Measurements from ENCODE around the gene BNIP3. TPM values are rescaled to one million over a fixed set of nuclear protein-coding genes. Genes with fewer than 3 reads are reported as not detected.

BNIP3 gene
- total and polyA plus RNA-seq, 2 of the 13 experiments (the other 11 are each of a cell fraction or from before 2014, with no cell fraction given) = 73.7 to 223 TPM

- ChIA-PET POLR2A (no interaction called here), CTCF (ENCODE audit: low intra/inter-chr PET ratio, low total read pairs) (interaction anchor here (1.4 kb wide), 1 partner anchor 58 kb away, joined by 8 read pairs; no protein-coding TSS in a partner anchor)
- DNase-seq (ENCODE audit: low spot score) = peak; percentile 15
- in situ Hi-C loops (cut with HindIII; ENCODE audit: extremely low pct_ligation_motif_present, low pct_unique_long_range_greater_than_20kb) = no loop called here
- ATAC-seq = peak; percentile 96
- FAIRE-seq = no peak
- Histone ChIP-seq H4K20me1 (ENCODE audit: insufficient read depth, low read length) (no peaks in the 10 kb centered on the region; the same call in 1 of the 2 replicates), H3K27me3 (ENCODE audit: control insufficient read depth in 1 of 2, insufficient read depth in 2 of 2, low read length in 2 of 2) (no peaks in the 10 kb centered on the region), H2AFZ (ENCODE audit: low read length) (no peak overlapping the region), H3K4me3 (replicated peaks in 1 of 3; ENCODE audit: insufficient read depth in 1 of 3, low read depth in 2 of 3, low read length in 3 of 3) (no peak overlapping the region), H3K4me2 (ENCODE audit: low read depth, low read length) (no peak overlapping the region), H3K36me3 (replicated peaks in 1 of 2; ENCODE audit: control insufficient read depth in 1 of 2, insufficient read depth in 2 of 2, low read length in 2 of 2) (peaks cover 23 to 77% of the 10 kb centered on the region in 2 experiments), H3K9me3 (ENCODE audit: low read length) (no peaks in the 10 kb centered on the region), H3K4me1 (ENCODE audit: insufficient read depth, low read length) (peaks cover 1% of the 10 kb centered on the region), H3K9ac (ENCODE audit: insufficient read depth, low read depth, low read length) (no peak overlapping the region), H3K27ac (ENCODE audit: extremely low read length, insufficient read depth, low read length) (no peak overlapping the region), H3K79me2 (ENCODE audit: insufficient read depth, low read length) (peaks cover 3% of the 10 kb centered on the region)
- TF ChIP-seq MAF1 (CRISPR knock-in tag; IDR thresholded peaks at IDR 0.05; ENCODE audit: borderline replicate concordance) = no peak
- TF ChIP-seq STAG1 (CRISPR knock-in tag; IDR thresholded peaks at IDR 0.05) = peak; percentile 59
- TF ChIP-seq SSRP1 (CRISPR knock-in tag; IDR thresholded peaks at IDR 0.05) = no peak
- 0 out of 2 replicates have a peak, but pooled peaks have one; percentile 18 for TF ChIP-seq ZNF687 (CRISPR knock-in tag; IDR thresholded peaks at IDR 0.05)
- peak; percentile 59 for TF ChIP-seq CTCF (CRISPR knock-in tag; IDR thresholded peaks at IDR 0.05)
- TF ChIP-seq ZNF672 (CRISPR knock-in tag; IDR thresholded peaks at IDR 0.05) = no peak
- TF ChIP-seq RAD21 (CRISPR knock-in tag; IDR thresholded peaks at IDR 0.05) = 0 out of 2 replicates have a peak, but pooled peaks have one; percentile 34
- TF ChIP-seq CENPT (CRISPR knock-in tag; IDR thresholded peaks at IDR 0.05; ENCODE audit: low read depth) = no peak
- TF ChIP-seq RBFOX2 (IDR thresholded peaks at IDR 0.05; ENCODE audit: low read depth, low read length) = no peak
- TF ChIP-seq SMC3 (IDR thresholded peaks at IDR 0.05; ENCODE audit: low read length) = 0 out of 2 replicates have a peak, but pooled peaks have one; percentile 11
- TF ChIP-seq CREB1 (IDR thresholded peaks at IDR 0.05) = no peak
- no peak for TF ChIP-seq CREB1 (CRISPR knock-in tag; IDR thresholded peaks at IDR 0.05)
- TF ChIP-seq ZSCAN25 (CRISPR knock-in tag; IDR thresholded peaks at IDR 0.05) = peak; percentile 74; the same call in 1 of the 2 replicates
- peak; percentile 44; the same call in 1 of the 2 replicates for TF ChIP-seq TFAP4 (IDR thresholded peaks at IDR 0.05; ENCODE audit: borderline replicate concordance, low read depth)
- BruUV-seq (replicated peaks) = no TSS peak
- intact Hi-C loops (cut with micrococcal nuclease; ENCODE audit: unreplicated experiment) = loop anchor here (1.0 kb wide), 1 partner anchor 58 kb away; no protein-coding TSS in a partner anchor
- WGBS (ENCODE audit: low lambda C conversion rate) = 85% methylated on average over 11 of the region's 11 CpGs
These were observed 38.5 kb downstream of the BNIP3 start for GRCh38 chr10:131943021-131943814.

Measured in HepG2 (cell line).